B cell (primary cell): ENCODE data around the gene ARHGAP22. TPM values are rescaled to one million over a fixed set of nuclear protein-coding genes. Genes with fewer than 3 reads are reported as not detected.

Experiments used
- ATAC-seq: fragments of 200-7000 bp; cut with Tn5 transposase; one replicate; pipeline ENCODE4 v1.10.0; 2021; ENCODE audit warnings: low read depth, mild to moderate bottlenecking, moderate number of reproducible peaks, moderate library complexity
- CTCF ChIA-PET: fragments of 350-600 bp; sonication (Branson Sonifier 250); formaldehyde crosslinking; loops from one replicate; lab custom pipeline; 2021; ENCODE audit warnings: antibody characterized with exemption, inconsistent platforms; lab: Charles Lee
- POLR2A ChIA-PET: fragments of 350-600 bp; sonication (Branson Sonifier 250); formaldehyde crosslinking; loops from one replicate; lab custom pipeline; 2021; ENCODE audit warnings: antibody characterized with exemption; lab: Charles Lee
- DNase-seq: peaks from one replicate; pipeline ENCODE4 v3.0.0; 2013
- H2AFZ ChIP-seq: 2 replicates; pipeline ENCODE4 v1.6.1; 2012; ENCODE audit warnings: mild to moderate bottlenecking, low read depth, low read length; ENCODE audit not compliant: insufficient read depth, poor library complexity, severe bottlenecking
- H3K27ac ChIP-seq, 2 donors: 1 replicate in 1 of 2; 2 replicates in 1 of 2; pipeline ENCODE4 v1.5.1; 2012 to 2013; ENCODE audit warnings: low read length in 2 of 2, mild to moderate bottlenecking in 2 of 2, moderate library complexity in 1 of 2
- H3K27me3 ChIP-seq, 4 experiments: fragments of 200-600 bp in 1 of 4; sonication (generic) in 1 of 4; replicated peaks in 1 of 4; 1 replicate in 2 of 4; 2 replicates in 2 of 4; pipeline versions ENCODE4 v1.6.1 to v1.7.0; 2013 to 2016; ENCODE audit warnings: low read length in 3 of 4, mild to moderate bottlenecking in 2 of 4, mixed read lengths in 1 of 4, moderate library complexity in 1 of 4; ENCODE audit not compliant: insufficient read depth in 4 of 4, control insufficient read depth in 3 of 4; ENCODE audit errors: control extremely low read depth in 1 of 4
- H3K36me3 ChIP-seq, 2 experiments: replicated peaks in 1 of 2; 1 replicate in 1 of 2; 2 replicates in 1 of 2; pipeline versions ENCODE4 v1.6.1 to v1.7.1; 2013; ENCODE audit warnings: low read length in 1 of 2; ENCODE audit not compliant: insufficient read depth in 2 of 2, control insufficient read depth in 1 of 2; ENCODE audit errors: control extremely low read depth in 1 of 2, extremely low read depth in 1 of 2
- H3K4me1 ChIP-seq, 2 donors: fragments of 200-600 bp in 1 of 2; sonication (generic) in 1 of 2; 1 replicate in 1 of 2; 2 replicates in 1 of 2; pipeline versions ENCODE4 v1.5.1 to v1.6.1; 2013 to 2017; ENCODE audit warnings: low read length in 2 of 2; ENCODE audit not compliant: control insufficient read depth in 2 of 2, insufficient read depth in 2 of 2
- H3K4me2 ChIP-seq: replicated peaks from 2 replicates; pipeline ENCODE3; 2012; ENCODE audit warnings: mild to moderate bottlenecking, low read depth, low read length; ENCODE audit not compliant: poor library complexity, severe bottlenecking
- H3K4me3 ChIP-seq, 5 experiments: fragments of 200-600 bp in 1 of 5; sonication (generic) in 1 of 5; 1 replicate in 3 of 5; 2 replicates in 2 of 5; pipeline versions ENCODE4 v1.5.1 to v1.7.0; 2011 to 2016; ENCODE audit warnings: low read length in 4 of 5, mild to moderate bottlenecking in 4 of 5, low read depth in 2 of 5, control low read depth in 1 of 5, moderate library complexity in 1 of 5; ENCODE audit not compliant: insufficient read depth in 1 of 5; ENCODE audit errors: control extremely low read depth in 1 of 5, extremely low read depth in 1 of 5
- H3K79me2 ChIP-seq: fragments of 200-600 bp; sonication (generic); one replicate; pipeline ENCODE4 v1.6.0; 2016; ENCODE audit warnings: low read length; ENCODE audit not compliant: control insufficient read depth, insufficient read depth
- H3K9ac ChIP-seq: fragments of 200-600 bp; sonication (generic); 2 replicates; pipeline ENCODE4 v1.6.1; 2017; ENCODE audit warnings: mild to moderate bottlenecking, low read length, moderate library complexity
- H3K9me3 ChIP-seq, 3 donors: one replicate each; pipeline versions ENCODE4 v1.6.1 to v1.7.1; 2013; ENCODE audit warnings: low read length in 2 of 3; ENCODE audit not compliant: control insufficient read depth in 2 of 3, insufficient read depth in 1 of 3; ENCODE audit errors: control extremely low read depth in 1 of 3
- H4K20me1 ChIP-seq: 2 replicates; pipeline ENCODE4 v1.6.0; 2012; ENCODE audit warnings: mild to moderate bottlenecking, low read length; ENCODE audit not compliant: insufficient read depth, control insufficient read depth, poor library complexity, severe bottlenecking
- H3K27ac Mint-ChIP-seq: one replicate; pipeline ENCODE4 v1.8.0; 2021; ENCODE audit warnings: mixed read lengths
- H3K27me3 Mint-ChIP-seq: one replicate; pipeline ENCODE4 v1.8.0; 2021; ENCODE audit warnings: mixed read lengths
- H3K4me1 Mint-ChIP-seq: one replicate; pipeline ENCODE4 v1.8.0; 2021; ENCODE audit warnings: mixed read lengths
- H3K4me3 Mint-ChIP-seq: one replicate; pipeline ENCODE4 v1.8.0; 2021; ENCODE audit warnings: mixed read lengths
- H3K9me3 Mint-ChIP-seq: one replicate; pipeline ENCODE4 v1.8.0; 2022; ENCODE audit warnings: mixed read lengths; ENCODE audit not compliant: insufficient read depth
- CTCF ChIP-seq: fragments of 200-600 bp; IDR thresholded peaks from one replicate; pipeline ENCODE4 v1.8.0; 2022; ENCODE audit warnings: antibody characterized with exemption, mild to moderate bottlenecking
- EZH2 ChIP-seq: IDR thresholded peaks from 2 replicates; pipeline ENCODE4 v1.6.1; 2012; ENCODE audit warnings: borderline replicate concordance, low read depth, mild to moderate bottlenecking, moderate library complexity, low read length; ENCODE audit not compliant: insufficient read depth, poor library complexity, severe bottlenecking
- WGBS: methylation state at CpG from one replicate; pipeline ENCODE4 v1.1.5; 2013; ENCODE audit warnings: missing lambda C conversion rate; ENCODE audit not compliant: insufficient coverage; 5-methylcytosine and 5-hydroxymethylcytosine counted together
- intact Hi-C: fragments of 100-400 bp; cut with micrococcal nuclease; formaldehyde crosslinking; loops from one replicate; pipeline ENCODE4 v1.10.0; 2022
- polyA plus RNA-seq: library from polyadenylated mRNA; depleted of rRNA; stranded (reverse); fragments of >200 nt; gene quantifications from 2 replicates; pipeline ENCODE4 v1.2.3, GENCODE V29; 2012
- total RNA-seq, 2 donors: library from RNA; stranded (reverse); fragments of 120-200 nt in 1 of 2; gene quantifications; 1 replicate in 1 of 2; 2 replicates in 1 of 2; pipeline versions ENCODE4 v1.2.3 to v1.2.4, GENCODE V29; 2013 to 2022

Gene ARHGAP22
- total and polyA plus RNA-seq, 2 donors (not counting 1 experiment from before 2014, with no cell fraction given), result 1.9 to 2.0 TPM

GRCh38 chr10:48577158-48577557 is 27.7 kb downstream of the ARHGAP22 start:
- DNase-seq, result peak; percentile 82
- ChIA-PET CTCF (interaction anchor here (1.1 to 2.7 kb wide), 4 partner anchors 10 to 38 kb away, joined by 4 to 10 read pairs (median 8); partner anchors contain the start of gene ARHGAP22), POLR2A (interaction anchor here (0.8 to 1.6 kb wide), 3 partner anchors 9 to 108 kb away, joined by 3 to 4 read pairs (median 3); partner anchors contain the start of gene WDFY4)
- peak overlapping the region; percentile 70 for H3K4me2 ChIP-seq
- H3K27me3 Mint-ChIP-seq, result no peaks in the 10 kb centered on the region
- no peaks in the 10 kb centered on the region for H3K27me3 ChIP-seq
- H3K79me2 ChIP-seq, result peaks cover 2% of the 10 kb centered on the region
- peak overlapping the region; percentile 91 to 94 for H3K27ac ChIP-seq
- no peak overlapping the region for H2AFZ ChIP-seq
- peaks cover 2% of the 10 kb centered on the region for H3K9me3 Mint-ChIP-seq
- H3K36me3 ChIP-seq, result no peaks in the 10 kb centered on the region
- H3K4me1 Mint-ChIP-seq, result peaks cover 93% of the 10 kb centered on the region
- H4K20me1 ChIP-seq, result no peaks in the 10 kb centered on the region
- ATAC-seq, result peak; percentile 69
- H3K27ac Mint-ChIP-seq, result peak overlapping the region; percentile 85
- intact Hi-C loops, result loop anchor here (1.0 to 2.0 kb wide), 2 partner anchors 24 to 28 kb away; partner anchors contain the start of gene ARHGAP22
- 6% methylated on average over 3 of the region's 5 CpGs for WGBS
- H3K4me1 ChIP-seq, result peaks cover 73 to 85% of the 10 kb centered on the region in 2 donors
- no peaks in the 10 kb centered on the region for H3K9me3 ChIP-seq
- no peak overlapping the region for H3K4me3 ChIP-seq
- peak overlapping the region; percentile 5 for H3K9ac ChIP-seq
- peak overlapping the region; percentile 58 for H3K4me3 Mint-ChIP-seq
- TF ChIP-seq EZH2, result no peak
- no peak for TF ChIP-seq CTCF

GRCh38 chr10:48576501-48576900 is 28.4 kb downstream of the ARHGAP22 start:
- Histone ChIP-seq H3K27ac (peak overlapping the region; percentile 91 to 94), H3K36me3 (no peaks in the 10 kb centered on the region), H2AFZ (no peak overlapping the region), H3K4me3 (peak overlapping the region in 1 of 5 experiments; percentile 4), H3K79me2 (peaks cover 2% of the 10 kb centered on the region), H3K27me3 (no peaks in the 10 kb centered on the region), H3K9ac (no peak overlapping the region), H3K4me1 (peaks cover 73 to 86% of the 10 kb centered on the region in 2 donors), H4K20me1 (no peaks in the 10 kb centered on the region), H3K9me3 (no peaks in the 10 kb centered on the region), H3K4me2 (peak overlapping the region; percentile 70)
- ATAC-seq, result no peak
- Mint-ChIP-seq H3K27me3 (no peaks in the 10 kb centered on the region), H3K27ac (peak overlapping the region; percentile 29), H3K4me1 (peaks cover 93% of the 10 kb centered on the region), H3K4me3 (no peak overlapping the region), H3K9me3 (peaks cover 2% of the 10 kb centered on the region)
- no CpG with 5 or more reads among the region's 2 CpGs for WGBS
- DNase-seq, result no peak
- ChIA-PET POLR2A (no interaction called here), CTCF (interaction anchor here (1.3 to 4.4 kb wide), 2 partner anchors 34 to 79 kb away, joined by 3 to 43 read pairs; no protein-coding TSS in a partner anchor)
- no peak for TF ChIP-seq EZH2
- TF ChIP-seq CTCF, result no peak
- intact Hi-C loops, result loop anchor here (2.0 kb wide), 1 partner anchor 24 kb away; no protein-coding TSS in a partner anchor
